ENCODE measurements around the gene TDRKH.
A peak's percentile ranks its signal among the peaks of the same experiment; 100 is the strongest.
"Not testable (repeated sequence)": the region's sequence is repeated elsewhere in the genome, so short reads cannot be mapped to it uniquely, and the experiment has no call there.

The TDRKH gene

GRCh38 chr1:151768351-151769066 is 21.8 kb downstream of the TDRKH start:
- not testable (repeated sequence) for H3K27me3 Mint-ChIP-seq, H3K4me3 Mint-ChIP-seq

DNA sequence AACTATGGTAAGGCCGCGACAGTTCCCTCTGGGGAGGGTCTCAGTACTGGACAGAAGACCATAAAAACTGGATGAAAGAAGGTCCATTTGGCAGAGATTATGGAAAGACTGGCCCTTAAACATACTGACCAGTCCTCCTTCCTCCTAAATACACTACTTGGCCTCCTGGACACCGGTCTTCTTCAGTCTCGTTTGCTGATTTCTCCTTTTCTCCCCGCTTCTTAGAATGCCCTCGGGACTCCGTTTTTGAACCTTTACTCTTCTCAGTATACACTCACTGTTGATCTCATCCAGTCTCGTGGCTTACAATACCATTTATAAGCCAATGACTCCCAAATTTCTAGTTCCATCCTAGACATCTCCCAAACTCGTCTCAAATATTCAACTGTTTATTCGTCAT is 26.3 kb downstream of the TDRKH start:
- no peaks in the 10 kb centered on the region for H3K27me3 Mint-ChIP-seq
- H3K4me1 Mint-ChIP-seq, result peaks cover 19% of the 10 kb centered on the region
- no peaks in the 10 kb centered on the region for H3K9me3 Mint-ChIP-seq
- peak overlapping the region; percentile 97 for H3K4me3 Mint-ChIP-seq
- H3K36me3 Mint-ChIP-seq, result peaks cover 4% of the 10 kb centered on the region
- H3K27ac Mint-ChIP-seq, result peak overlapping the region; percentile 99

More at GRCh38 chr1:151768351-151769066, 21.8 kb downstream of the TDRKH start:
- not testable (repeated sequence) for H3K36me3 Mint-ChIP-seq, H3K9me3 Mint-ChIP-seq, H3K4me1 Mint-ChIP-seq, H3K27ac Mint-ChIP-seq

- Mint-ChIP-seq H3K4me1 (peaks cover 19% of the 10 kb centered on the region), H3K4me3 (peak within 1 kb of the TSS; percentile 97), H3K36me3 (peaks cover 4% of the 10 kb centered on the region), H3K27me3 (no peaks in the 10 kb centered on the region), H3K27ac (peak within 1 kb of the TSS; percentile 99), H3K9me3 (no peaks in the 10 kb centered on the region)
Observed at GRCh38 chr1:151762941-151763921, 27.1 kb downstream of the TDRKH start, which contains the start of gene MRPL9. TSS of gene MRPL9 (minus strand) at chr1:151763496. CDS start at chr1:151763479, 17 bp downstream.

- Mint-ChIP-seq H3K27me3 (no peaks in the 10 kb centered on the region), H3K4me3 (peak overlapping the region; percentile 7), H3K27ac (no peak overlapping the region), H3K9me3 (no peaks in the 10 kb centered on the region), H3K4me1 (peaks cover 25% of the 10 kb centered on the region), H3K36me3 (peaks cover 4% of the 10 kb centered on the region)
Observed at GRCh38 chr1:151760597-151761385, 29.5 kb downstream of the TDRKH start.

GRCh38 chr1:151759241-151759640 is 31.1 kb downstream of the TDRKH start:
- Mint-ChIP-seq H3K9me3 (no peaks in the 10 kb centered on the region), H3K27me3 (no peaks in the 10 kb centered on the region), H3K27ac (no peak overlapping the region)

GRCh38 chr1:151756291-151756690 is 34.0 kb downstream of the TDRKH start:
- Mint-ChIP-seq H3K36me3 (peaks cover 4% of the 10 kb centered on the region), H3K4me3 (no peak overlapping the region), H3K27me3 (peaks cover 1% of the 10 kb centered on the region), H3K4me1 (peaks cover 6% of the 10 kb centered on the region), H3K9me3 (no peaks in the 10 kb centered on the region), H3K27ac (peak overlapping the region; percentile 43)

More at GRCh38 chr1:151759241-151759640, 31.1 kb downstream of the TDRKH start:
- Mint-ChIP-seq H3K4me3 (no peak overlapping the region), H3K4me1 (peaks cover 22% of the 10 kb centered on the region), H3K36me3 (peaks cover 4% of the 10 kb centered on the region)

GRCh38 chr1:151741516-151741915 is 48.8 kb downstream of the TDRKH start:
- Mint-ChIP-seq H3K9me3 (no peaks in the 10 kb centered on the region), H3K4me3 (no peak overlapping the region), H3K27me3 (peaks cover 1% of the 10 kb centered on the region), H3K36me3 (peaks cover 3% of the 10 kb centered on the region), H3K27ac (no peak overlapping the region), H3K4me1 (no peaks in the 10 kb centered on the region)

- H3K36me3 Mint-ChIP-seq, result peaks cover 3% of the 10 kb centered on the region
- H3K4me3 Mint-ChIP-seq, result no peak overlapping the region
- no peaks in the 10 kb centered on the region for H3K27me3 Mint-ChIP-seq
- H3K4me1 Mint-ChIP-seq, result no peaks in the 10 kb centered on the region
- no peak overlapping the region for H3K27ac Mint-ChIP-seq
- H3K9me3 Mint-ChIP-seq, result no peaks in the 10 kb centered on the region
Observed at GRCh38 chr1:151739590-151740355, 50.5 kb downstream of the TDRKH start.

DNA sequence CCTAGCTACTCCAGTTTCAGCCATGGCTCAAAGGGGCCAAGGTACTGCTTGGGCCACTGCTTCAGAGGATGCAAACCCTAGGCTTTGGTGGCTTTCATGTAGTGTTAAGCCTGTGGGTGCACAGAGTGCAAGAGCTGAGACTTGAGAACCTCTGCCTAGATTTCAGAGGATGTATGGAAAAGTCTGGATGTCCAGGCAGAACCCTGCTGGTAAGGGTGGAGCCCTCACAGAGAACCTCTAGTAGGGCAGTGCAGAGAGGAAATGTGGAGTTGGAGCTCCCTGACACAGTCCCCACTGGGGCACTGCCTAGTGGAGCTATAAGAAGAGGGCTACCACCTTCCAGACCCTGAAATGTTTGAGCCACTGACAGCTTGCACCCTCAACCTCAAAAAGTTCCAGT is 52.8 kb downstream of the TDRKH start:
- Mint-ChIP-seq H3K27me3 (peaks cover 1% of the 10 kb centered on the region), H3K27ac (no peak overlapping the region)

DNA sequence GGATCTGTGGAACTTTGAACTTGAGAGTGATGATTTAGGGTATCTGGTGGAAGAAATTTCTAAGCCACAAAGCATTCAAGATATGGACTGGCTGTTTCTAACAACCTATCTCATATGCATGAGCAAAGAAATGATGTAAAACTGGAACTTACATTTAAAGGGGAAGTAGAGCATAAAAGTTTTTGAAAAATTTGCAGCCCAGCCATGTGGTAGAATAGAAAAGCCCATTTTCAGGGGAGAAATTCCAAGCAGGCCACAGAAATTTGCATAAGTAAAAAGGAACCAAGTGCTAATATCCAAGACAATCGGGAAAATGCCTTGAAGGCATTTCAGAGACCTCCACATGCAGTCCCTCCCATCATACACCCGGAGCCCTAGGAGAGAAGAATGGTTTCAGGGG is 53.3 kb downstream of the TDRKH start:
- Mint-ChIP-seq H3K4me3 (no peak overlapping the region), H3K36me3 (peaks cover 3% of the 10 kb centered on the region), H3K9me3 (no peaks in the 10 kb centered on the region), H3K27me3 (peaks cover 1% of the 10 kb centered on the region), H3K27ac (no peak overlapping the region), H3K4me1 (no peaks in the 10 kb centered on the region)

More for the DNA sequence above, 52.8 kb downstream of the TDRKH start:
- Mint-ChIP-seq H3K36me3 (peaks cover 3% of the 10 kb centered on the region), H3K4me3 (no peak overlapping the region), H3K4me1 (no peaks in the 10 kb centered on the region), H3K9me3 (no peaks in the 10 kb centered on the region)

- H3K36me3 Mint-ChIP-seq, result not testable (repeated sequence)
Observed at GRCh38 chr1:151733995-151734394, 56.3 kb downstream of the TDRKH start.

DNA sequence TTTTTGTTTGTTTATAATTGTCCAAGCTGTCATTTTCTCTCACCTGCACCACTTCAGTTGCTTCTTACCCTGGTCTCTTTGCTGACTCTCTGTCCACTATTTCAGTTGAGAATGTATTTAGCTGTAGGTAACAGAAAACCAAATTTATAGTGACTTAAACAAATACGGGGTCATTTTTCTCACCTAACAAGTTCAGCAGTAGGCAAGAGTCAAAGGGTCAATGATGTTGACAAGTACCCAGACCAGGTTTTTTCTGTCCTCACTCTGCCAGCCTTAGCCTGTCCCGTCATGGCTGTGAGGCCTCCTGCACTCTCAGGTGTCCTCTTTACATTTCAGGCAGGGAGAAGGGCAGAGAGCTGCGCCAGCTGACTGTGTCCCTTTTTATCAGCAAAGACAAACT is 57.2 kb downstream of the TDRKH start:
- Mint-ChIP-seq H3K27ac (no peak overlapping the region), H3K9me3 (no peaks in the 10 kb centered on the region), H3K27me3 (peaks cover 12% of the 10 kb centered on the region), H3K4me1 (no peaks in the 10 kb centered on the region), H3K4me3 (no peak overlapping the region), H3K36me3 (peaks cover 3% of the 10 kb centered on the region)

More at GRCh38 chr1:151733995-151734394, 56.3 kb downstream of the TDRKH start:
- not testable (repeated sequence) for H3K4me3 Mint-ChIP-seq, H3K9me3 Mint-ChIP-seq, H3K27me3 Mint-ChIP-seq, H3K27ac Mint-ChIP-seq, H3K4me1 Mint-ChIP-seq

DNA sequence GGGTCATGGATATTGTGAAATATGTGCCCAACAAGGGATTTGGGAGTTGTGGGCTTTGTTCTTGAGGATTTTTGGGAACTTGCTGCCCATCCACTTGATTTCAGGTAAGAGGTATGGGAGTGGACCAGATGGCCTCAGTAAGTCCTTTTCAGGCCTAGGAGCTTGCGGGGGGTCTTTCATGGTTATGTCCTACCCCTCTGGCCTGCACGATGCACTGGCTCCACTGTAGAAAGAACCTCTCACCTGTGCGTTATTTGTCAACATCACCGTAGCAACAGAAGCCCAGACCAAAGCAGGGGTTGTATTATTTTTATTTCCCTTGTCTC is 60.4 kb downstream of the TDRKH start:
- Mint-ChIP-seq H3K4me3 (no peak overlapping the region), H3K27me3 (peaks cover 28% of the 10 kb centered on the region), H3K27ac (no peak overlapping the region), H3K4me1 (no peaks in the 10 kb centered on the region), H3K36me3 (no peaks in the 10 kb centered on the region), H3K9me3 (no peaks in the 10 kb centered on the region)

GRCh38 chr1:151729157-151729965 is 60.9 kb downstream of the TDRKH start:
- Mint-ChIP-seq H3K27ac (no peak overlapping the region), H3K4me1 (no peaks in the 10 kb centered on the region), H3K4me3 (no peak overlapping the region), H3K9me3 (no peaks in the 10 kb centered on the region), H3K36me3 (no peaks in the 10 kb centered on the region), H3K27me3 (peaks cover 29% of the 10 kb centered on the region)

Data from activated naive CD4-positive, alpha-beta T cell treated with anti-CD3 and anti-CD28 coated beads, Interleukin-2, amount 50 U/mL, for 24 hours (primary cell).